ENCODE measurements around the gene TFAP2B. TPM values are rescaled to one million over a fixed set of nuclear protein-coding genes. Genes with fewer than 3 reads are reported as not detected.

TFAP2B gene
- total and polyA plus RNA-seq, 2 donors = 0.05 to 0.18 TPM

DNA sequence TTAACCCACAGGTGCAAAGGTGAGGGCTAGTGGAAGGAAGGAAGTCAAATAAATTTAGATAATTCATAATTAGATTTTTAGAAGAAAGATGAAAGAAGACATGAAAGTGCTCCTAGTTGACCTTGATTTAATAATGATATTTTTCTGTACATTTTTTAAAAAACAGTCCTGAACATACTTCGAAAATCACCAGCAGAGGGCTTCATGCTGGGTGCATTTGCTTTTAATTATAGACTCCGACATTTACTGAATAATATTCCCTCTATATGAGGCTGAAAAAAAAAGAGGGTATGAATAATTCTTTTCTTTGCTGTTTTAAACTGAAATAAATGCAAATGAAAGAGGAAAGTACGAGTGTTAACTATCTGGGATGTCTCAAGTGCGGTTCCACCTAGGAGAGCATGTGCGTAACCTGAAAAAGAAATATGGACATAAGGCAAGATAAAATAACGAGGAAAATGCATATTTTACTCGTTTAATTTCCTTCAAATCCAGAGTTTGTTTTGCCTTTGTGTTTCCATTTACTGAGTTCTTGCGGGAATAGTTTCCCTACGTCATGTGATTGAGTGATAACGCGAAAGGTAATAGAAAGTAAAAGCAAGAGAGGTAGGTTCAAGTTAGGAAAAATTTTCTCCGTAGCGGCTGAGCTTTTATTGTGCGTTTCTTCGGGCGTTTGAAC, 3.1 kb upstream of the TFAP2B start:
- Histone ChIP-seq H3K36me3 (ENCODE audit: control insufficient read depth in 2 of 2, insufficient read depth in 2 of 2, low read length in 1 of 2) (no peaks in the 10 kb centered on the region), H3K4me1 (ENCODE audit: control insufficient read depth in 2 of 2, insufficient read depth in 2 of 2, low read length in 2 of 2) (no peaks in the 10 kb centered on the region), H3K27me3 (ENCODE audit: control insufficient read depth in 2 of 2, insufficient read depth in 1 of 2, low read length in 1 of 2) (peaks cover 27 to 47% of the 10 kb centered on the region in 2 donors), H3K27ac (ENCODE audit: low read depth in 1 of 2, low read length in 1 of 2) (no peak overlapping the region), H3K9me3 (ENCODE audit: control insufficient read depth in 2 of 2, insufficient read depth in 1 of 2, low read length in 1 of 2) (no peaks in the 10 kb centered on the region), H3K4me3 (ENCODE audit: low read length in 2 of 2) (peak overlapping the region; percentile 28 to 51)
- WGBS = 4% methylated on average over 16 of the region's 16 CpGs
- DNase-seq (ENCODE audit: low read depth in 6 of 9, low spot score in 9 of 9) = peak in 1 of 9 donors; percentile 5

DNA sequence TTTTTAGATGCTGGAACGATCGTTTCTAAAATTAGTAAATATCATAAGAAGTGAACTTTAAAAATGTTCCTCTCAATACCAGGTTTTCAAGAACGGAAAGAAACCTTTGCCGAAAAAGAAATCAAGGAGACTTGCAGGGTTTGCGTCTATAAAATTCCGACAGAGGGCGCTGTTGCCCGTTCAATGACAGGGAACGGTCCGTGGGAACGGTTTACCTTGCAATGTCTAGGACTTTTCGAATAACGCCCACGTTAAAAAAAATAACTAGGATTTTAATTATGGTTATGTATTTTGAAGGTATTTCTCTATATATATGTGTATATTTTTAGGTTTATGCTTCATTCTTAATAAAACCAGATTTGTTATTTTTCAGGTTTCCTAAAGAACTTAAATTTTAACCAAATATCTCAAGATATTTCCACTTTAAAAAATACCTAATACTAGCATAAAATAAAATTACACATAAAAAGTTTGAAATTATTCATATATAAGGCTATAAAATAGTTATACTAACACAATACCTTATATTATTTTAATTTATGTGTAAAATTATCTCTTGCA, 2.5 kb upstream of the TFAP2B start:
- no peaks in the 10 kb centered on the region for H3K4me1 ChIP-seq (ENCODE audit: control insufficient read depth in 2 of 2, insufficient read depth in 2 of 2, low read length in 2 of 2)
- H3K4me3 ChIP-seq (ENCODE audit: low read length in 2 of 2) = peak overlapping the region; percentile 28 to 51
- under 1% methylated on average over 14 of the region's 14 CpGs for WGBS
- no peaks in the 10 kb centered on the region for H3K9me3 ChIP-seq (ENCODE audit: control insufficient read depth in 2 of 2, insufficient read depth in 1 of 2, low read length in 1 of 2)
- H3K27ac ChIP-seq (ENCODE audit: low read depth in 1 of 2, low read length in 1 of 2) = no peak overlapping the region
- peak; percentile 23 to 78 (median 47) for DNase-seq (ENCODE audit: low read depth in 6 of 9, low spot score in 9 of 9)
- H3K36me3 ChIP-seq (ENCODE audit: control insufficient read depth in 2 of 2, insufficient read depth in 2 of 2, low read length in 1 of 2) = no peaks in the 10 kb centered on the region
- H3K27me3 ChIP-seq (ENCODE audit: control insufficient read depth in 2 of 2, insufficient read depth in 1 of 2, low read length in 1 of 2) = peaks cover 32 to 53% of the 10 kb centered on the region in 2 donors

DNA sequence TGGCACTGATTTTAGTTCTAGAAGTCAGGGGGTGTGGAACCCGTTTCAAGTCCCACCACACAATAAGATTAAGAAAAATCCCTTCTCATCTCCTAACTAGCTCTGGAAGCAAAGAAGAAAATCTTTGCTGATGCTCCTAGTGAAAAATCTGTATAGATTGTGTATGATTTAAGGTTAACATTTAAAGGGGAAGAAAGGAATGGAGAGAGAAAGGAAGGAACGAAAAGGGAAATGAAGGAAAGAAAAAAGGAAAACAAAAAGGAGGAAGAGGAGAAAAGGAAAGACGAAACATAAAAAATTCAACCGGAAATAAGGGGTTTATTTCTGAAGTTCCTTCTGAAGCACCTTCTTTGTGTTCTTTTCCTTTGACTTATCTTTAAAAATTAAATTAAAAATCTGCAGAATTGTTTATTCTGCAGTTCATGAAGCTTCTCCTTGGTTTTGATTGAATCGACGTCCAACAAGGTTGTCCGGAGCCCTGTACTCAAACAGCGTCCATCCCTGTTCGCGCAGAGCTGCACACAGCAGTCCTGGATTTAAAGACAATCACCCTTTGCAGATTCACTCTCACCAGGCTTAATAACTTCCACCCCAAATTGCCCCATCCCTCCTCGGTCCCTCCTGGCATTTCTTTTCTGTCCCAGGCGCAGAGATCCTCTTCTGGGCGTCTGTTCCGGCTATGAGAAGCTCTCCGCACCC, 1.6 kb upstream of the TFAP2B start:
- Histone ChIP-seq H3K27me3 (ENCODE audit: control insufficient read depth in 2 of 2, insufficient read depth in 1 of 2, low read length in 1 of 2) (peaks cover 35 to 62% of the 10 kb centered on the region in 2 donors), H3K36me3 (ENCODE audit: control insufficient read depth in 2 of 2, insufficient read depth in 2 of 2, low read length in 1 of 2) (no peaks in the 10 kb centered on the region), H3K4me3 (ENCODE audit: low read length in 2 of 2) (no peak overlapping the region), H3K27ac (ENCODE audit: low read depth in 1 of 2, low read length in 1 of 2) (no peak overlapping the region), H3K9me3 (ENCODE audit: control insufficient read depth in 2 of 2, insufficient read depth in 1 of 2, low read length in 1 of 2) (no peaks in the 10 kb centered on the region), H3K4me1 (ENCODE audit: control insufficient read depth in 2 of 2, insufficient read depth in 2 of 2, low read length in 2 of 2) (no peaks in the 10 kb centered on the region)
- 11% methylated on average over 15 of the region's 15 CpGs for WGBS
- DNase-seq (ENCODE audit: low read depth in 6 of 9, low spot score in 9 of 9) = no peak

DNA sequence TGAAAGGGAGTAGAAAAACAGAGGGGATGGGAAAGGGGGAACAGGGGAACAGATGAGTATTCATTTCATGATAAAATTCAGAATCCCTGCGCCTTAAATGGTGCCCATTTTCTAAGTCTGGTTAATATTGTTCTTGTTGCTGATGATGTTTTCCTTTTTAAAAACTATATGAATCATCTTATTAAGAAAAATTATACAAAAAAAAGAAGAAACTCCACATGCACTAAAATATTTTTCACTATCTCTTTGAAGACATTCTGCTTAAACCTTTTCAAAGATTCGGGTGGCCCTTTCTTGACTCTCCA, 1.1 kb upstream of the TFAP2B start:
- Histone ChIP-seq H3K27me3 (ENCODE audit: control insufficient read depth in 2 of 2, insufficient read depth in 1 of 2, low read length in 1 of 2) (peaks cover 35 to 67% of the 10 kb centered on the region in 2 donors), H3K36me3 (ENCODE audit: control insufficient read depth in 2 of 2, insufficient read depth in 2 of 2, low read length in 1 of 2) (no peaks in the 10 kb centered on the region), H3K9me3 (ENCODE audit: control insufficient read depth in 2 of 2, insufficient read depth in 1 of 2, low read length in 1 of 2) (no peaks in the 10 kb centered on the region), H3K4me3 (ENCODE audit: low read length in 2 of 2) (no peak overlapping the region), H3K27ac (ENCODE audit: low read depth in 1 of 2, low read length in 1 of 2) (no peak overlapping the region), H3K4me1 (ENCODE audit: control insufficient read depth in 2 of 2, insufficient read depth in 2 of 2, low read length in 2 of 2) (no peaks in the 10 kb centered on the region)
- WGBS = 26% methylated on average over 2 of the region's 2 CpGs
- no peak for DNase-seq (ENCODE audit: low read depth in 6 of 9, low spot score in 9 of 9)

DNA sequence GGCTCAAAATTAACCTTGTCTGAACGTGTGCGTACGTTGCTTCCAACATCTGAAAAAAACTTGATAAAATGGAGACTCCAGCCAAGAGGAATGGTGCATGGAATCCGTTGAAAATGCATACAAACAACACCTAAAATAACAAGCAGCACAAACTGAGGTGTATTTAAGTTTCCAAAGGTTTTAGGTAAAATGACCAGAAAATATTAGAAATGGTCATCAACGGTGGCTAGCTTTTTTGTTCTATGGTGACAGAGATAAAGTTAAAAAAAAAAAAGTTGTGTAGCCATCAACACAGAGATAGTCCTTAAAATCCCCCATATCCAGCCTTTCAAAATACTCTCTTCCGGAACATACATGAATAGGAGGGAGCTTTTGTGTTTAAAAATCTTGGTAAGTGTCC, 651 bp upstream of the TFAP2B start:
- 12% methylated on average over 6 of the region's 6 CpGs for WGBS
- Histone ChIP-seq H3K36me3 (ENCODE audit: control insufficient read depth in 2 of 2, insufficient read depth in 2 of 2, low read length in 1 of 2) (no peaks in the 10 kb centered on the region), H3K27ac (ENCODE audit: low read depth in 1 of 2, low read length in 1 of 2) (no peak overlapping the region), H3K4me1 (ENCODE audit: control insufficient read depth in 2 of 2, insufficient read depth in 2 of 2, low read length in 2 of 2) (no peaks in the 10 kb centered on the region), H3K27me3 (ENCODE audit: control insufficient read depth in 2 of 2, insufficient read depth in 1 of 2, low read length in 1 of 2) (peaks cover 36 to 71% of the 10 kb centered on the region in 2 donors), H3K4me3 (ENCODE audit: low read length in 2 of 2) (no peak overlapping the region), H3K9me3 (ENCODE audit: control insufficient read depth in 2 of 2, insufficient read depth in 1 of 2, low read length in 1 of 2) (no peaks in the 10 kb centered on the region)
- no peak for DNase-seq (ENCODE audit: low read depth in 6 of 9, low spot score in 9 of 9)

DNA sequence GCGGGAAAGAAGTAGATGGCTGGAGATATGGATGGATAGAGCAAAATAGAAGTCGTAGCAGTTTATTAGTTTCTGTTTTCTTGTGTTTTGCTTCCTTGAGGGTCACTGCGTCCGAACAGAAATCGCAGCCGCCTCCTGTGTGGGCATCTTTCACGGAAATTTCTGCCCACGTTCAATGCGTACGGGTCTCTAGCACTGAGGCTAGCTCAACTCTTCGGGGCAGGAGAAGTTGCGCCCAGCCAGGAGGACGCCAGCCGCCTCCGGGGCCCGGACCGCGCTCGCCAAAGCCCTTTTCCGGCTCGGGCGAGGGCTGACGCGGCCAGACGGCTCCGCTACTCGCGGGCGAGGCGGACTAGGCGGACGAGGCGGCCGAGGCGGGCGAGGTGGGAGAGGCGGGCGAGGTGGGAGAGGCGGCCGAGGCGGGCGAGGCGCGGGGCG, 814 bp downstream of the TFAP2B start:
- Histone ChIP-seq H3K9me3 (ENCODE audit: control insufficient read depth in 2 of 2, insufficient read depth in 1 of 2, low read length in 1 of 2) (no peaks in the 10 kb centered on the region), H3K4me3 (ENCODE audit: low read length in 2 of 2) (no peak overlapping the region), H3K27me3 (ENCODE audit: control insufficient read depth in 2 of 2, insufficient read depth in 1 of 2, low read length in 1 of 2) (peaks cover 47 to 86% of the 10 kb centered on the region in 2 donors), H3K36me3 (ENCODE audit: control insufficient read depth in 2 of 2, insufficient read depth in 2 of 2, low read length in 1 of 2) (no peaks in the 10 kb centered on the region), H3K27ac (ENCODE audit: low read depth in 1 of 2, low read length in 1 of 2) (no peak overlapping the region), H3K4me1 (ENCODE audit: control insufficient read depth in 2 of 2, insufficient read depth in 2 of 2, low read length in 2 of 2) (no peaks in the 10 kb centered on the region)
- WGBS = 3% methylated on average over 45 of the region's 45 CpGs
- DNase-seq (ENCODE audit: low read depth in 6 of 9, low spot score in 9 of 9) = no peak

DNA sequence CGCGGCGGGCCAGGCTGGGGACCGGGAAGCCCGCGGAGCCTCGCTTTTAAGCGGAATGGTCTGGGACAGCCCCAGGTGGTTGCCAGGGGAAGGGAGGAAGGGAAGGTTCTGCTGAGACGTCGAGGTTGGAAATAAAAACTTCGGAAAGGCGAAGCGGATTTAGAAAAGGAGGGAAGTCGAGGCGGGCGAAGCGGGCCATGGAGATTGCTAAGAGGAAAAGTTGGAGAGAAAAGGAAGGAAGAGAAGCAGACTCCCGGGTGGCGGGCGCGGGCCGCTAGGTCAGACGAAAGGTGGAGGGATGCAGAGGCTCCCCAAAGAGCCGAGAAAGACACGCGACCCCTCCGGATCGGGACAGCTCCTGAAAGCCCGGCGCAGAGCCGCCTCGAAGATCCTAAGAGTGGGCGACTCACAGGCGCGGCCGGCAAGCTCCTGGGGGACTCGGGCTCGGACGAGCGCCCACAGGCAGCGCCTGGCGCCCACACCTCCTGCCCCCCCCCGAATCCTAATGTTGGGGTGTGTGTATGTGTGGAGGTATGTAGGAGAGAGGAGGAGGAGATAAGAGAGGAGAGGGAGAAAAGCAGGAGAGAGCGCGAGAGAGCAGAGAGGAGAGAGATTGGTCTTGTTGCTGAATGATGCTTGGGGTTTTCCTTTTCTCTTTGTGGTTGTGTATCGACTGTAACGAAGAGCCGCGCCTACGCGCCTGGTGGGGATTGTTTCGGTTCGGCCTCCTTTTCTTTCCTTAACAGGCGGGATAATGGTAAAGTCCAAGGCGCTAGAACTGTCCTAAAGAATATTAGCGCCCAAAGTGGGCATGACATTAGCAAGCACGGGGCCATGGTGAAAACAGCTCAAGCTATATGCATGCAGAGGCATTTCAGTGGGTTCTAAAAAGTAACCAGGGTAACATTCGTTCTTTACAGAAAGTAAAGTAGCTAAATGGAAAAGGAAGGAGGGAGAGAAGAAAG, 1.5 kb downstream of the TFAP2B start:
- no peak for DNase-seq (ENCODE audit: low read depth in 6 of 9, low spot score in 9 of 9)
- Histone ChIP-seq H3K9me3 (ENCODE audit: control insufficient read depth in 2 of 2, insufficient read depth in 1 of 2, low read length in 1 of 2) (no peaks in the 10 kb centered on the region), H3K4me3 (ENCODE audit: low read length in 2 of 2) (no peak overlapping the region), H3K27ac (ENCODE audit: low read depth in 1 of 2, low read length in 1 of 2) (no peak overlapping the region), H3K36me3 (ENCODE audit: control insufficient read depth in 2 of 2, insufficient read depth in 2 of 2, low read length in 1 of 2) (no peaks in the 10 kb centered on the region), H3K27me3 (ENCODE audit: control insufficient read depth in 2 of 2, insufficient read depth in 1 of 2, low read length in 1 of 2) (peaks cover 54 to 89% of the 10 kb centered on the region in 2 donors), H3K4me1 (ENCODE audit: control insufficient read depth in 2 of 2, insufficient read depth in 2 of 2, low read length in 2 of 2) (no peaks in the 10 kb centered on the region)
- 5% methylated on average over 58 of the region's 58 CpGs for WGBS

DNA sequence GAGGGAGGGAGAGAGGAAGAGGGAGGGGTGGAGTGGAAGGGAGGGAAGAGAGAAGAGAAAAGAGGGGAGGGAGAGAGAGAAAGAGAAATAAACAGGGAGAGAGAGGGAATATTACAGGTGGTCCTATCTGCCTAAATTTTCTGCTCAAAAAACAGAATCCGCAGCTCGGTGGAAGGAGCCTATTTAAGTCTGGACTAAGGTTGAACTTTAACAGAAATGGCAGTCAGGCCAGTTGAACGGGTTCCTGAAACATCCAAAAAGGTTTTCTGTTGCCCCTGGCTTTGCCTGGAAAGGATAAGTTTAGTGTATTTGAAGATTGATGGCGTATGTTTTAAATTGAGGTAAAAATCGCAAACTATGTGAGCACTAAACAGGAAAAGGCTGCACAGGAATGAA, 2.2 kb downstream of the TFAP2B start:
- Histone ChIP-seq H3K9me3 (ENCODE audit: control insufficient read depth in 2 of 2, insufficient read depth in 1 of 2, low read length in 1 of 2) (no peaks in the 10 kb centered on the region), H3K4me3 (ENCODE audit: low read length in 2 of 2) (no peak overlapping the region), H3K4me1 (ENCODE audit: control insufficient read depth in 2 of 2, insufficient read depth in 2 of 2, low read length in 2 of 2) (no peaks in the 10 kb centered on the region), H3K27ac (ENCODE audit: low read depth in 1 of 2, low read length in 1 of 2) (no peak overlapping the region), H3K27me3 (ENCODE audit: control insufficient read depth in 2 of 2, insufficient read depth in 1 of 2, low read length in 1 of 2) (peaks cover 57 to 92% of the 10 kb centered on the region in 2 donors), H3K36me3 (ENCODE audit: control insufficient read depth in 2 of 2, insufficient read depth in 2 of 2, low read length in 1 of 2) (no peaks in the 10 kb centered on the region)
- no peak for DNase-seq (ENCODE audit: low read depth in 6 of 9, low spot score in 9 of 9)
- WGBS = 15% methylated on average over 5 of the region's 5 CpGs

Data from thymus (tissue), 11 donors.